T-helper 17 cell (primary cell): Measurements from ENCODE around the gene TMEM200A. TPM values are rescaled to one million over a fixed set of nuclear protein-coding genes. Genes with fewer than 3 reads are reported as not detected.

ENCODE experiments used
- total RNA-seq, 4 donors: library from RNA in 2 of 4; stranded (reverse) in 2 of 4; gene quantifications; one replicate each; pipeline ENCODE4 v1.2.3 and lab custom pipeline; 2022 to 2026

Gene TMEM200A
- total RNA-seq, 2 donors from 2014 or later = 2.3 to 2.4 TPM

Other genes with a start within 250 kb of the TMEM200A start
- 10 to 100 TPM; 14.5 to 30.0 TPM for gene SAMD3, start 143.1 kb upstream of the TMEM200A start, total RNA-seq